ENCODE data around the gene DNM3.

GRCh38 chr1:171899838-171900237, 58.5 kb downstream of the DNM3 start:
- TF ChIP-seq EZH2 (IDR thresholded peaks at IDR 0.05; ENCODE audit: low read depth, unreplicated experiment) (no peak), ETS1 (IDR thresholded peaks at IDR 0.05) (no peak), CTCF (conservative IDR thresholded peaks at IDR 0.05; ENCODE audit: low read depth in 2 of 2) (no peak), JUNB (IDR thresholded peaks at IDR 0.05; ENCODE audit: unreplicated experiment) (no peak), EZH2phosphoT487 (IDR thresholded peaks at IDR 0.05; ENCODE audit: unreplicated experiment) (no peak), POLR2AphosphoS5 (IDR thresholded peaks at IDR 0.05; ENCODE audit: low read depth) (no peak), REST (IDR thresholded peaks at IDR 0.05; ENCODE audit: unreplicated experiment) (no peak), ZNF331 (CRISPR knock-in tag; IDR thresholded peaks at IDR 0.05; ENCODE audit: low read depth) (no peak), STAT1 (IDR thresholded peaks at IDR 0.05; ENCODE audit: unreplicated experiment) (no peak)
